ENCODE measurements around the gene PHRF1. TPM values are rescaled to one million over a fixed set of nuclear protein-coding genes. Genes with fewer than 3 reads are reported as not detected.

Gene PHRF1
- total RNA-seq, 2 experiments from 2014 or later: 43.1 to 44.5 TPM

DNA sequence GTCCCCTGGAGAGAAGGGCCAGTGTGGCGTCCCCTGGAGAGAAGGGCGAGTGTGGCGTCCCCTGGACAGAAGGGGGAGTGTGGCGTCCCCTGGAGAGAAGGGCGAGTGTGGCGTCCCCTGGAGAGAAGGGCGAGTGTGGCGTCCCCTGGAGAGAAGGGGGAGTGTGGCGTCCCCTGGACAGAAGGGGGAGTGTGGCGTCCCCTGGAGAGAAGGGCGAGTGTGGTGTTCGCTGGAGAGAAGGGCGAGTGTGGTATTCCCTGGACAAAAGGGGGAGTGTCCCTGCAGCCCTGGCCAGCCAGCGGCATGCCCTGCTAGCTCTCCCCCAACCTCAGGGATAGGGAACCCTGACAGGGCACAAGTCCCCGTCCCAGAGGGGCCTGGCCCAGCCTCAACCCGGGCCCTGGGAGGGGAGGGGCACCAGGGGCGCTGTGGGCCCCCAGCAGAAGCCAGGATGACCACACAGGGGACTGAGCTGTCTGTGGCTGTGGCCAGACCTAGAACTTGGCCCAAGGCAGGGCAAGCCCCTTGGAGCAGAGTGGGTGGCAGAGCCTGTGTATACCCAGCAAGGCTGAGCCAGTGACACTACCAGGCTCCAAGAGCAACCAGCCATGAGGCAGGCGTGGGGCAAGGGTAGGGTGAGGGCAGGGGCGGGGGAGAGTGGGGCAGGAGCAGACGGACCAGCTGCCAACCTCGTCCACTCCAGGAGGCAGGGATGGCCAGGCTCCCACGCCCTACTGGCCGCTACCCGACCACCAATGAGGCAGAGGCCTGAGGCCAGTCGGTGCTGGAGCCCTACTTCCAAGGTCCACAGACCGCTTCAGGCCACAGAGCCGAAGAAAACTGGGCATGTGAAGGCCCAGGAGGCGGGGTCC lies 45.1 kb upstream of the PHRF1 start:
- intact Hi-C loops (cut with micrococcal nuclease): no loop called here
- no peaks in the 10 kb centered on the region for H3K27me3 Mint-ChIP-seq
- no peak for ATAC-seq
- H3K4me1 Mint-ChIP-seq (ENCODE audit: low read depth): no peaks in the 10 kb centered on the region
- no peak overlapping the region for H3K4me3 Mint-ChIP-seq
- CTCF ChIA-PET: no interaction called here
- H3K36me3 Mint-ChIP-seq (ENCODE audit: low read depth): no peaks in the 10 kb centered on the region
- H3K27ac Mint-ChIP-seq: no peak overlapping the region
- TF ChIP-seq, protein P1, sequence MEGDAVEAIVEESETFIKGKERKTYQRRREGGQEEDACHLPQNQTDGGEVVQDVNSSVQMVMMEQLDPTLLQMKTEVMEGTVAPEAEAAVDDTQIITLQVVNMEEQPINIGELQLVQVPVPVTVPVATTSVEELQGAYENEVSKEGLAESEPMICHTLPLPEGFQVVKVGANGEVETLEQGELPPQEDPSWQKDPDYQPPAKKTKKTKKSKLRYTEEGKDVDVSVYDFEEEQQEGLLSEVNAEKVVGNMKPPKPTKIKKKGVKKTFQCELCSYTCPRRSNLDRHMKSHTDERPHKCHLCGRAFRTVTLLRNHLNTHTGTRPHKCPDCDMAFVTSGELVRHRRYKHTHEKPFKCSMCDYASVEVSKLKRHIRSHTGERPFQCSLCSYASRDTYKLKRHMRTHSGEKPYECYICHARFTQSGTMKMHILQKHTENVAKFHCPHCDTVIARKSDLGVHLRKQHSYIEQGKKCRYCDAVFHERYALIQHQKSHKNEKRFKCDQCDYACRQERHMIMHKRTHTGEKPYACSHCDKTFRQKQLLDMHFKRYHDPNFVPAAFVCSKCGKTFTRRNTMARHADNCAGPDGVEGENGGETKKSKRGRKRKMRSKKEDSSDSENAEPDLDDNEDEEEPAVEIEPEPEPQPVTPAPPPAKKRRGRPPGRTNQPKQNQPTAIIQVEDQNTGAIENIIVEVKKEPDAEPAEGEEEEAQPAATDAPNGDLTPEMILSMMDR (IDR thresholded peaks at IDR 0.05): no peak
- H3K9me3 Mint-ChIP-seq: no peaks in the 10 kb centered on the region
- no peak for DNase-seq
- POLR2A ChIA-PET: interaction anchor here (1.2 to 2.0 kb wide), 2 partner anchors 12 to 25 kb away, joined by 3 to 5 read pairs; partner anchors contain the start of gene RNH1

DNA sequence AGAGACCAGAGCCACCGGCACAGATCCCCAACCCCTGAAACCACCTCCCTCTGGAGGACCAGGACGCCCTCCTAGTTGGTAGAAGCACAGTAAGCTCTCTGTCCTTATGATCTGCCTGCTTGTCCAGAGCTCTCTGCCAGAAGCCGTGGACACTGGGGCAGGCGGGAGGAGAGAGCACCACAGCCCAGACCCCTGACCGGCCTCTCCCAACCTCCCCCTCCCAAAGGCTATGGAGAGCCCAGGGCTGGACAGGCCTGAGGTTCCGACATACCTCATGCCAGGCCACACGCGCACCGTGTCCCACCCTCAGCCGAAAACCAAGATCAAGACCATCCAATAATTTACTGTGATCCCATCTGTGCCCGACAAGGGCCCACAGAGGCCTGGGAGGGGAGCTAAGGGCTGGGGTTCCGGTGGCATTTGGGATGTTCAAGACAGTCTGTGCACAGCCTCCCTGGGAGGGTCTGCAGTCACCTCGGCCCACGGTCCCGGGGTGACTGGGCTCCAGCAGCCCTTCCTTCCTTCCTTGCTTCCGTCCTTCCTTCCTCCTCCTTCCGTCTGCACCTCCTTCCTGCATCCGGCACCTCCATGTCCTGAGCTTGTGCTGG lies 44.2 kb upstream of the PHRF1 start:
- ChIA-PET CTCF (interaction anchor here (1.1 to 5.6 kb wide), 2 partner anchors 11 to 13 kb away, joined by 3 to 29 read pairs; no protein-coding TSS in a partner anchor), POLR2A (interaction anchor here (1.1 to 2.0 kb wide), 3 partner anchors 13 to 25 kb away, joined by 3 to 5 read pairs (median 3); partner anchors contain the start of gene RNH1)
- H3K36me3 Mint-ChIP-seq (ENCODE audit: low read depth): no peaks in the 10 kb centered on the region
- no peaks in the 10 kb centered on the region for H3K4me1 Mint-ChIP-seq (ENCODE audit: low read depth)
- H3K27me3 Mint-ChIP-seq: no peaks in the 10 kb centered on the region
- intact Hi-C loops (cut with micrococcal nuclease): no loop called here
- no peak overlapping the region for H3K4me3 Mint-ChIP-seq
- H3K27ac Mint-ChIP-seq: no peak overlapping the region
- ATAC-seq (no peak), DNase-seq (no peak)
- no peaks in the 10 kb centered on the region for H3K9me3 Mint-ChIP-seq
- TF ChIP-seq, protein P1 (IDR thresholded peaks at IDR 0.05): no peak

DNA sequence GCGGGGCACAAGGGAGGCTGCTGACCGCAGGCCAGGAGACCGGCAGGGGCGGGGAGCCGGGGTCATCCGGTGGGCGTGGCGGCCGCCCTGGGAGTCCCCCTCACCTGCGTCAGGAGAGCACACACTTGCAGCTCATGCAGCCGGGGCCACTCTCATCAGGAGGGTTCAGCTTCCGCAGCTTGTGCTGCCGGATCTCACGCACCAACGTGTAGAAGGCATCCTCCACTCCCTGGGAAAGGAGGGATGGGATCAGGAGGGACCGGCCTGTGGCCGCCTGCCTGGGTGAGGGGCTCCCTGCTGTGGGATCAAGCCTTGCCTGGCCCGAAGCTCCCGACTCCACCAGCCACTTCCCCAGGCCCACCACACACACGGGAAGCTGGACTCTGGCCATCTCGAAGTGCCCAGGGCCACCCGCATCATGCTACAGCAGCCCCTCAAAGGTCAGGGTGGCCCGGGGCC lies 43.7 kb upstream of the PHRF1 start:
- Mint-ChIP-seq H3K27ac (no peak overlapping the region), H3K4me3 (no peak overlapping the region), H3K9me3 (no peaks in the 10 kb centered on the region), H3K27me3 (no peaks in the 10 kb centered on the region), H3K4me1 (ENCODE audit: low read depth) (no peaks in the 10 kb centered on the region), H3K36me3 (ENCODE audit: low read depth) (no peaks in the 10 kb centered on the region)
- DNase-seq: no peak
- intact Hi-C loops (cut with micrococcal nuclease): no loop called here
- TF ChIP-seq, protein P1 (IDR thresholded peaks at IDR 0.05): no peak
- ChIA-PET POLR2A (interaction anchor here (1.1 to 2.0 kb wide), 2 partner anchors 13 to 19 kb away, joined by 3 to 5 read pairs; no protein-coding TSS in a partner anchor), CTCF (interaction anchor here (1.1 to 5.6 kb wide), 2 partner anchors 11 to 14 kb away, joined by 3 to 29 read pairs; no protein-coding TSS in a partner anchor)
- no peak for ATAC-seq

DNA sequence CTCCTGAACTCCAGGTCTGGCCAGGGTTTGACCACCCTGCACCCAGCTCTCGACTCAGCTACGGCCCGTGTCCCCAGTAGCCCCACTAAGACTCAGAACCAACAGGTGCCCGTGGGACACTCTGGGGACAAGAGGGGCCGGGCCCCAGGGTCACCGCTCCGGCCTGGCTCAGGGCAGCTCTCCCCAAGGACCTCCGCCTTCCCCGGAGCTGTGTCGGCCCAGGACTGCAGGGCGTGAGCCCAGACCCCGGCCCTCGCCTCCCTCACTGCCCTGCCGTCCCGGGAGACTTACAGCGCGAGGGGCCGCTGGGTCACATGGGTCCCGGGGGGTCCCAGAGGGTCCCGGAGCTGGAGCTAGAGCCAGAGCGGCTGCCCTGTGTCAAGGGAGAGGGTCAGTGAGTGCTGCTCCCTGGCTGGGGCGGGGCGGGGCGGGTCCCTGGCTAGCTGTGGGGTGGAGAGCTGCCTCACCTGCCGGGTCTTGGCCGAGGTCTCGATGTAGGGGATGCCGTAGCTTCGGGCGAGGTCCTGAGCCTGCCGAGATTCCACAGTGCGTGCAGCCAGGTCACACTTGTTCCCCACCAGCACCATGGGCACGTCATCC lies 43.2 kb upstream of the PHRF1 start:
- no peaks in the 10 kb centered on the region for H3K27me3 Mint-ChIP-seq
- TF ChIP-seq, protein P1 (IDR thresholded peaks at IDR 0.05): no peak
- intact Hi-C loops (cut with micrococcal nuclease): no loop called here
- H3K4me1 Mint-ChIP-seq (ENCODE audit: low read depth): peaks cover 4% of the 10 kb centered on the region
- POLR2A ChIA-PET: interaction anchor here (0.8 to 2.0 kb wide), 5 partner anchors 14 to 193 kb away, joined by 3 to 5 read pairs (median 3); no protein-coding TSS in a partner anchor
- no peaks in the 10 kb centered on the region for H3K9me3 Mint-ChIP-seq
- DNase-seq (no peak), ATAC-seq (no peak)
- no peak overlapping the region for H3K4me3 Mint-ChIP-seq
- H3K36me3 Mint-ChIP-seq (ENCODE audit: low read depth): no peaks in the 10 kb centered on the region
- H3K27ac Mint-ChIP-seq: no peak overlapping the region
- CTCF ChIA-PET: interaction anchor here (1.1 to 5.6 kb wide), 2 partner anchors 12 to 14 kb away, joined by 3 to 29 read pairs; no protein-coding TSS in a partner anchor
